Osteoblast (primary cell): ENCODE measurements around the gene PTPN22. TPM values are rescaled to one million over a fixed set of nuclear protein-coding genes. Genes with fewer than 3 reads are reported as not detected.
A peak's percentile ranks its signal among the peaks of the same experiment; 100 is the strongest.

Source experiments
- DNase-seq: peaks from one replicate; pipeline ENCODE4 v3.0.0; 2011; ENCODE audit warnings: low spot score, mixed read lengths; ENCODE audit not compliant: insufficient read length; ENCODE audit errors: missing footprints
- H2AFZ ChIP-seq: 2 replicates; pipeline ENCODE4 v1.6.0; 2011; ENCODE audit warnings: mild to moderate bottlenecking, low read length
- H3K27ac ChIP-seq: 2 replicates; pipeline ENCODE4 v1.5.1; 2011; ENCODE audit warnings: mild to moderate bottlenecking, low read depth, low read length, moderate library complexity
- H3K27me3 ChIP-seq: 2 replicates; pipeline ENCODE4 v1.6.0; 2012; ENCODE audit warnings: mild to moderate bottlenecking, control low read depth, inconsistent platforms, low read length, moderate library complexity; ENCODE audit not compliant: insufficient read depth
- H3K36me3 ChIP-seq: 2 replicates; pipeline ENCODE4 v1.5.1; 2011; ENCODE audit warnings: mild to moderate bottlenecking, low read length, control low read depth, moderate library complexity; ENCODE audit not compliant: insufficient read depth
- H3K4me1 ChIP-seq: 2 replicates; pipeline ENCODE4 v1.5.1; 2011; ENCODE audit warnings: mild to moderate bottlenecking, low read length, control low read depth, moderate library complexity; ENCODE audit not compliant: insufficient read depth
- H3K4me2 ChIP-seq: 2 replicates; pipeline ENCODE4 v1.6.0; 2011; ENCODE audit warnings: mild to moderate bottlenecking, low read length; ENCODE audit not compliant: insufficient read depth
- H3K4me3 ChIP-seq: fragments of 200-600 bp; sonication (generic); 3 replicates; pipeline ENCODE4 v1.5.1; 2012; ENCODE audit warnings: mild to moderate bottlenecking, low read length, inconsistent platforms; ENCODE audit not compliant: insufficient read depth
- H3K79me2 ChIP-seq: 2 replicates; pipeline ENCODE4 v1.6.0; 2012; ENCODE audit warnings: mild to moderate bottlenecking, low read length, control low read depth, inconsistent platforms; ENCODE audit not compliant: insufficient read depth
- H3K9me3 ChIP-seq: 2 replicates; pipeline ENCODE4 v1.5.1; 2011; ENCODE audit warnings: low read depth, low read length, control low read depth
- H4K20me1 ChIP-seq: 2 replicates; pipeline ENCODE4 v1.6.0; 2012; ENCODE audit warnings: mild to moderate bottlenecking, low read length, control low read depth; ENCODE audit not compliant: insufficient read depth
- total RNA-seq: library from RNA; depleted of rRNA; stranded (reverse); fragments of >200 nt; gene quantifications from 2 replicates; pipeline ENCODE4 v1.2.3, GENCODE V29; 2012
- TF ChIP-seq, protein P1 (sequence below): IDR thresholded peaks from 2 replicates; pipeline ENCODE4 v1.5.1; 2011; ENCODE audit warnings: mild to moderate bottlenecking, low read depth, low read length, moderate library complexity; ENCODE audit errors: extremely low read depth

PTPN22 gene
- total RNA-seq, 1 donor = 1.1 TPM

- no peaks in the 10 kb centered on the region for H3K9me3 ChIP-seq
- H3K4me1 ChIP-seq = peaks cover 19% of the 10 kb centered on the region
- TF ChIP-seq, protein P1, sequence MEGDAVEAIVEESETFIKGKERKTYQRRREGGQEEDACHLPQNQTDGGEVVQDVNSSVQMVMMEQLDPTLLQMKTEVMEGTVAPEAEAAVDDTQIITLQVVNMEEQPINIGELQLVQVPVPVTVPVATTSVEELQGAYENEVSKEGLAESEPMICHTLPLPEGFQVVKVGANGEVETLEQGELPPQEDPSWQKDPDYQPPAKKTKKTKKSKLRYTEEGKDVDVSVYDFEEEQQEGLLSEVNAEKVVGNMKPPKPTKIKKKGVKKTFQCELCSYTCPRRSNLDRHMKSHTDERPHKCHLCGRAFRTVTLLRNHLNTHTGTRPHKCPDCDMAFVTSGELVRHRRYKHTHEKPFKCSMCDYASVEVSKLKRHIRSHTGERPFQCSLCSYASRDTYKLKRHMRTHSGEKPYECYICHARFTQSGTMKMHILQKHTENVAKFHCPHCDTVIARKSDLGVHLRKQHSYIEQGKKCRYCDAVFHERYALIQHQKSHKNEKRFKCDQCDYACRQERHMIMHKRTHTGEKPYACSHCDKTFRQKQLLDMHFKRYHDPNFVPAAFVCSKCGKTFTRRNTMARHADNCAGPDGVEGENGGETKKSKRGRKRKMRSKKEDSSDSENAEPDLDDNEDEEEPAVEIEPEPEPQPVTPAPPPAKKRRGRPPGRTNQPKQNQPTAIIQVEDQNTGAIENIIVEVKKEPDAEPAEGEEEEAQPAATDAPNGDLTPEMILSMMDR = no peak
- DNase-seq = peak; percentile 58
- peak overlapping the region; percentile 92 for H3K4me2 ChIP-seq
- no peaks in the 10 kb centered on the region for H3K27me3 ChIP-seq
- H3K27ac ChIP-seq = peak overlapping the region; percentile 42
- peaks cover 9% of the 10 kb centered on the region for H4K20me1 ChIP-seq
- H3K79me2 ChIP-seq = peaks cover 71% of the 10 kb centered on the region
- no peaks in the 10 kb centered on the region for H3K36me3 ChIP-seq
- peak overlapping the region; percentile 97 for H3K4me3 ChIP-seq
- no peak overlapping the region for H2AFZ ChIP-seq
These were observed 61.6 kb downstream of the PTPN22 start for GRCh38 chr1:113809670-113810602.

- TF ChIP-seq, protein P1 = no peak
- no peaks in the 10 kb centered on the region for H3K9me3 ChIP-seq
- H4K20me1 ChIP-seq = peaks cover 9% of the 10 kb centered on the region
- H2AFZ ChIP-seq = no peak overlapping the region
- no peaks in the 10 kb centered on the region for H3K27me3 ChIP-seq
- H3K27ac ChIP-seq = peak overlapping the region; percentile 14
- H3K4me2 ChIP-seq = peak overlapping the region; percentile 92
- H3K4me1 ChIP-seq = peaks cover 24% of the 10 kb centered on the region
- peaks cover 81% of the 10 kb centered on the region for H3K79me2 ChIP-seq
- H3K4me3 ChIP-seq = no peak overlapping the region
- no peaks in the 10 kb centered on the region for H3K36me3 ChIP-seq
- no peak for DNase-seq
These were observed 62.9 kb downstream of the PTPN22 start for GRCh38 chr1:113808450-113809195.

GRCh38 chr1:113805639-113806038, 65.9 kb downstream of the PTPN22 start:
- H3K4me1 ChIP-seq = peaks cover 24% of the 10 kb centered on the region
- no peaks in the 10 kb centered on the region for H3K9me3 ChIP-seq
- no peaks in the 10 kb centered on the region for H3K27me3 ChIP-seq
- no peaks in the 10 kb centered on the region for H3K36me3 ChIP-seq
- peaks cover 96% of the 10 kb centered on the region for H3K79me2 ChIP-seq
- no peak for DNase-seq
- H3K4me3 ChIP-seq = no peak overlapping the region
- TF ChIP-seq, protein P1 = no peak
- H3K4me2 ChIP-seq = no peak overlapping the region
- H3K27ac ChIP-seq = no peak overlapping the region
- H4K20me1 ChIP-seq = no peaks in the 10 kb centered on the region
- no peak overlapping the region for H2AFZ ChIP-seq

DNA sequence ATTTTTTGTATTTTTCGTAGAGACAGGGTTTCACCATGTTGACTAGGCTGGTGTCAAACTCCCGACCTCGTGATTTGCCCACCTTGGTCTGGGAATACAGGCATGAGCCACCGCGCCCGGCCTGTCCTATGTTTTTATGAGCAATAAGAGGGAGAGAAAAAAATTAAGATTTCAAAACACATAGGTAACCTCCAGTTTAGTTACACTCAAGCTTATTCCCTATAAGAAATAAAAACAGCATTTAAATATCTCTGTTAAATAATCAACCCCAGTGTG, 66.3 kb downstream of the PTPN22 start:
- Histone ChIP-seq H3K36me3 (no peaks in the 10 kb centered on the region), H3K4me1 (peaks cover 19% of the 10 kb centered on the region), H3K4me3 (no peak overlapping the region), H3K27ac (no peak overlapping the region), H3K79me2 (peaks cover 96% of the 10 kb centered on the region), H3K27me3 (no peaks in the 10 kb centered on the region), H3K4me2 (peak overlapping the region; percentile 18), H3K9me3 (no peaks in the 10 kb centered on the region), H4K20me1 (no peaks in the 10 kb centered on the region), H2AFZ (no peak overlapping the region)
- DNase-seq = no peak
- TF ChIP-seq, protein P1 = no peak
